Spinal cord (tissue), 10 donors: Measurements from ENCODE around the gene CHRNB4. TPM values are rescaled to one million over a fixed set of nuclear protein-coding genes. Genes with fewer than 3 reads are reported as not detected.
A peak's percentile ranks its signal among the peaks of the same experiment; 100 is the strongest.

Experiments
- DNase-seq, 6 donors: peaks; one replicate each; pipeline versions ENCODE4 v3.0.0 to v3.0.0-alpha.2; 2013 to 2015; ENCODE audit warnings: low spot score in 6 of 6, low read depth in 4 of 6
- H3K27ac ChIP-seq: one replicate; pipeline ENCODE4 v1.5.1; 2013; ENCODE audit warnings: low read depth, low read length, control low read depth
- H3K27me3 ChIP-seq: one replicate; pipeline ENCODE4 v1.6.1; 2013; ENCODE audit warnings: low read length; ENCODE audit not compliant: control insufficient read depth, insufficient read depth
- H3K36me3 ChIP-seq: one replicate; pipeline ENCODE4 v1.6.1; 2013; ENCODE audit warnings: low read length; ENCODE audit not compliant: control insufficient read depth, insufficient read depth
- H3K4me1 ChIP-seq: one replicate; pipeline ENCODE4 v1.6.1; 2013; ENCODE audit warnings: low read length; ENCODE audit not compliant: control insufficient read depth, insufficient read depth
- H3K4me3 ChIP-seq: one replicate; pipeline ENCODE4 v1.5.1; 2013; ENCODE audit warnings: low read depth, low read length, control low read depth
- H3K9me3 ChIP-seq: one replicate; pipeline ENCODE4 v1.6.1; 2013; ENCODE audit warnings: low read length; ENCODE audit not compliant: control insufficient read depth, insufficient read depth
- WGBS: methylation state at CpG from one replicate; pipeline ENCODE4 v1.1.5; 2013; ENCODE audit warnings: missing lambda C conversion rate; ENCODE audit not compliant: insufficient coverage; 5-methylcytosine and 5-hydroxymethylcytosine counted together
- polyA plus RNA-seq, 2 donors: library from polyadenylated mRNA; unstranded; fragments of 120-200 nt; gene quantifications; one replicate each; pipeline ENCODE4 v1.2.1, GENCODE V29; 2013; ENCODE audit not compliant: insufficient read length in 2 of 2
- total RNA-seq, 2 donors: library from RNA; depleted of rRNA in 1 of 2; stranded (reverse); fragments of 120-200 nt in 1 of 2; fragments of >200 nt in 1 of 2; gene quantifications; one replicate each; pipeline versions ENCODE4 v1.2.3 to v1.2.4, GENCODE V29; 2013 to 2014
- donor health status: healthy.

CHRNB4 gene
- total and polyA plus RNA-seq, 4 donors, result 0.33 to 3.3 (median 2.1) TPM

DNA sequence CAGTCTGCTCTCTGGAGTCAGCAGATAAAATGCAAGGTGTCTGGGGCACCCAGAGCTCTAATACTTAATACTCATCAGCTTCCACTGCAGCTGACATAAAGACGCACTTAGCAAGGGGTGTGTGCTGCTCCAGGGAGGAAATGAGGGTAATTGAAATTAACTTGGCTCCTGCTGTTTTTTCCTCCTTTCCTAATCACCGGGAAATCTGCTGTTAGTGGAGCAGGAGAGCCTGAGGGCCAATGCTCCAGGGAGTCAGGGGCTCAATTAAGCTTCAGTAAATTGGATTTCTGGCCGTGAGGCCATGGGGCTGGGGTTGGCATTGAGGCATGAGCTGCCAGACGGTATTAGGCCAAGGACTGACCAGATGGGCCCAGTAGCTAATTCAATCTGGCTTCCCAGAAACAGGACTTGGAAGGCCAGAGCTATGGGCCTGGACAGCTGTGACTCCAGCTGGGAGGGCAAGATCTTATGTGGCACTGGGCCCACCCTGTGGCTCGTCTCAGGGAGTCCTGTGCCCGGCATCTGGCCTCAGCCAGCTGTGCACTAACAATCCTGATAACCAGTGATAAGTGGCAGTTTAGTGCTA, 30.7 kb upstream of the CHRNB4 start:
- Histone ChIP-seq H3K9me3 (no peaks in the 10 kb centered on the region), H3K36me3 (no peaks in the 10 kb centered on the region), H3K4me3 (no peak overlapping the region), H3K27me3 (no peaks in the 10 kb centered on the region), H3K4me1 (peaks cover 23% of the 10 kb centered on the region), H3K27ac (no peak overlapping the region)
- DNase-seq, result peak in 3 of 6 donors; percentile 22 to 90 (median 50)
- 22% methylated on average over 5 of the region's 6 CpGs for WGBS

DNA sequence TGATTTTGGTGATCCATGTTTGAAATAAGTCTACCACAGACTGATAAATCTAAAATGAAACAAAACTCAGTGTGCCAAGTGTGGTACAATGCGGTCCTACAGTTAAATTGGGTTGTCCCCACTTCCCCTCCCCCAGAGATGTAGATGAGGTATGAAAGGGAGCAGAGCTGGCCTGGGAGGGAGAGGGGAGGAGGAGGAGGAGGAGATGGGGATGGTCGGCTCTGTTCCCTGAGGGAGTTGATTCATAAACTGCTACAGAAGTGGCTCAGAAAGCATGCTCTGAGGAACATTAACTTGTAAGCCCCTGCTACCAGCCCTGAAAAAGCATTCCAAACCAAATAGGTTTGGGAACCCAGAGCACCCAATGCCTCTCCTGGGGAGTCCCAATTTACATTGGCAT, 28.0 kb upstream of the CHRNB4 start:
- Histone ChIP-seq H3K36me3 (no peaks in the 10 kb centered on the region), H3K9me3 (no peaks in the 10 kb centered on the region), H3K4me1 (peaks cover 23% of the 10 kb centered on the region), H3K27me3 (no peaks in the 10 kb centered on the region), H3K4me3 (no peak overlapping the region), H3K27ac (no peak overlapping the region)
- no CpG with 5 or more reads among the region's 2 CpGs for WGBS
- DNase-seq, result peak in 1 of 6 donors; percentile 2

- no peak for DNase-seq
Observed at GRCh38 chr15:78667578-78668236, 26.7 kb upstream of the CHRNB4 start.

GRCh38 chr15:78666010-78666409, 25.0 kb upstream of the CHRNB4 start:
- DNase-seq, result no peak
- no CpG with 5 or more reads among the region's 6 CpGs for WGBS
- Histone ChIP-seq H3K4me1 (no peaks in the 10 kb centered on the region), H3K4me3 (no peak overlapping the region), H3K27ac (no peak overlapping the region), H3K9me3 (no peaks in the 10 kb centered on the region), H3K27me3 (no peaks in the 10 kb centered on the region), H3K36me3 (no peaks in the 10 kb centered on the region)

More at GRCh38 chr15:78667578-78668236, 26.7 kb upstream of the CHRNB4 start:
- Histone ChIP-seq H3K4me1 (peaks cover 14% of the 10 kb centered on the region), H3K36me3 (no peaks in the 10 kb centered on the region), H3K27me3 (no peaks in the 10 kb centered on the region), H3K9me3 (no peaks in the 10 kb centered on the region), H3K4me3 (no peak overlapping the region), H3K27ac (no peak overlapping the region)
- 91% methylated on average over 8 of the region's 8 CpGs for WGBS

DNA sequence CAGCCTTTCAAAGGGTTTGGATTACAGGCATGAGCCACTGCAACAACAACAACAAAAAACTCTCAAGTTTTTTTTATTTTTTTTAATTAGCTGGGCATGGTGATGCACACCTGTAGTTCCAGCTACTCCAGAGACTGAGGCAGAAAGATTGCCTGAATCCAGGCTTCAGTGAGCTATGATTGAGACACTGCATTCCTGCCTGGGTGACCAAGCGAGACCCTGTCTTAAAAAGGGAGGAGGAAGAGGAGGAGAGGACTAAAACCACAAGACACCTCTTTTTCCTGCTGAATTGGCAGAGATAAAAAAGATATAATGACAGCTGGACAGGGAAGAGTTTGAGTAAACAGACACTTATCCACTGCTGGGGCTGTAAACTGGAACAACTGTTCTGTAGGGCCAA, 22.7 kb upstream of the CHRNB4 start:
- Histone ChIP-seq H3K27me3 (no peaks in the 10 kb centered on the region), H3K9me3 (no peaks in the 10 kb centered on the region), H3K27ac (no peak overlapping the region), H3K4me3 (no peak overlapping the region), H3K36me3 (no peaks in the 10 kb centered on the region), H3K4me1 (no peaks in the 10 kb centered on the region)
- no CpG with 5 or more reads among the region's 1 CpG for WGBS
- DNase-seq, result no peak

GRCh38 chr15:78662028-78662427, 21.0 kb upstream of the CHRNB4 start:
- H3K4me1 ChIP-seq, result no peaks in the 10 kb centered on the region
- DNase-seq, result no peak
- no peaks in the 10 kb centered on the region for H3K9me3 ChIP-seq
- H3K27me3 ChIP-seq, result no peaks in the 10 kb centered on the region
- no peak overlapping the region for H3K27ac ChIP-seq
- no peaks in the 10 kb centered on the region for H3K36me3 ChIP-seq
- WGBS, result 65% methylated on average over 4 of the region's 5 CpGs
- H3K4me3 ChIP-seq, result no peak overlapping the region

DNA sequence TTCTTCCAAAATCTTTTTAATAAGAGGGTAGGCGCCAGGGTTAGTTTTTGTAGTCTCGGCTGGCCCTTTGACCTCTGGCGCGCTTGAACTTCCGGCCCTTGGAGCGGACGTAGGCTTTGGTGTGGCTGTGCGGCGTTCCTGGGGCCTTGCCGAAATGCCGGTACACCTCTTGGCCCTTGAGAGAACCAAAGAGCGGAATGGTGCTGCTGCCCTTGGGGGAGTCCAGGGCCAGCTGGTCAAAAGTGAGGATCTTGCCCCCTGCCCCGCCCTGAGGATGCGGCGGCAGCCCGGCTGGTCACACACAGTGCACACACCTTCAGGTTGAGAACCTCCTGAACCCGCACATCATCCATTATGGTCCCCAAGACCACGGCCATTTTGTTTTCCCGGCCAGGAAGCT, 20.0 kb upstream of the CHRNB4 start:
- H3K4me1 ChIP-seq, result no peaks in the 10 kb centered on the region
- H3K36me3 ChIP-seq, result no peaks in the 10 kb centered on the region
- no peaks in the 10 kb centered on the region for H3K27me3 ChIP-seq
- WGBS, result 97% methylated on average over 18 of the region's 19 CpGs
- DNase-seq, result no peak
- H3K9me3 ChIP-seq, result no peaks in the 10 kb centered on the region
- H3K27ac ChIP-seq, result no peak overlapping the region
- H3K4me3 ChIP-seq, result no peak overlapping the region

DNA sequence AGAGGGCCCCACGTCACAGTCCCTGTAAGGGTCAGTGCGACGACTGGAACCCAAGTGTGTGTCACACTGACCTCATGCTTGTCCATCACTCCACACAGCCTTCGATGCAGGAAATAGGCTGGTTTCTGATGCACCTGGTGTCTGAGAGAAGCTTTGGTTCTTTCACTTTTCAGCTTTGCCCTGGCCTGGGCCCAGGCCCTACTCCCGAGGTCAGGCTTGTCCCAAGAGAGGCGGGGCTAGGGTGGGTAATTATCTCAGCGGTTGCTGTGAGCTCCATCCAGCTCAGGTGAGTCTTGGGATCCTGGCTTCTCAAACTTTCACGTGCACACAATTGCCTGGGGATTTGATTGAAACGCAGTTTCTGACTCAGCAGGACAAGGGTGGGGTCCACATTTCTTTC, 19.6 kb upstream of the CHRNB4 start:
- Histone ChIP-seq H3K4me1 (no peaks in the 10 kb centered on the region), H3K9me3 (no peaks in the 10 kb centered on the region), H3K36me3 (no peaks in the 10 kb centered on the region), H3K4me3 (no peak overlapping the region), H3K27ac (no peak overlapping the region), H3K27me3 (no peaks in the 10 kb centered on the region)
- 78% methylated on average over 6 of the region's 9 CpGs for WGBS
- no peak for DNase-seq

DNA sequence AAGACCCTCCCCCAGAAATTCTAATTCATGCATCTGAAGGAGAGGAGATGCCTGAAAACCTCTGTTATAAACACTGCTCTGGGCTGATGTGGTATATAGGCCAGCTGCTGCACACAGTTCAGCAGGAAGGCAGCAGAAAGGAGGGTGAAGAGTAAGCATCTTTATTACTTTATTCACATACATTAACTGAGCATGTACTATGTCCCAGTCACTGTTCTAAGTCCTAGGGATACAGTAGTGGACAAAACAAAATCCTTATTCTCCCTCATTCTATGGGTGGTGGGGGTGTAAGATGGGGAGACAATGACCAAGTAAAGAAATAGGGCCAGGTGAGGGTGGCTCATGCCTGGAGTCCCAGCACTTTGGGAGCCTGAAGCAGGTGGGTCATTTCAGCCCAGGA, 17.8 kb upstream of the CHRNB4 start:
- Histone ChIP-seq H3K4me3 (no peak overlapping the region), H3K27ac (no peak overlapping the region), H3K36me3 (no peaks in the 10 kb centered on the region), H3K27me3 (no peaks in the 10 kb centered on the region), H3K4me1 (no peaks in the 10 kb centered on the region), H3K9me3 (no peaks in the 10 kb centered on the region)
- no peak for DNase-seq

- Histone ChIP-seq H3K9me3 (no peaks in the 10 kb centered on the region), H3K27me3 (no peaks in the 10 kb centered on the region), H3K36me3 (no peaks in the 10 kb centered on the region), H3K4me3 (no peak overlapping the region), H3K4me1 (no peaks in the 10 kb centered on the region), H3K27ac (no peak overlapping the region)
- 100% methylated on average over 1 of the region's 4 CpGs for WGBS
- no peak for DNase-seq
Observed at GRCh38 chr15:78654272-78654671, 13.3 kb upstream of the CHRNB4 start.
